Measurements from ENCODE around the gene MAU2.

GRCh38 chr19:19308373-19308772 is 12.3 kb upstream of the MAU2 start:
- no peak for TF ChIP-seq TAF1 (IDR thresholded peaks at IDR 0.05; ENCODE audit: borderline replicate concordance, low read depth, low read length)
- no peak for TF ChIP-seq POLR2AphosphoS5 (IDR thresholded peaks at IDR 0.05; ENCODE audit: low read depth, low read length)
- no peak for TF ChIP-seq POLR2A (IDR thresholded peaks at IDR 0.05; ENCODE audit: low read depth, low read length)
